Trophoblast cell (in vitro differentiated cells and primary cell): ENCODE results near the gene CACNB2.

Experiments
- DNase-seq, 2 donors: peaks; one replicate each; pipeline ENCODE4 v3.0.0-alpha.2; 2016
- H2AFZ ChIP-seq: 2 replicates; pipeline ENCODE4 v1.6.1; 2013; ENCODE audit warnings: low read length, moderate library complexity, mild to moderate bottlenecking; ENCODE audit not compliant: insufficient read depth, poor library complexity
- H2AK5ac ChIP-seq: 2 replicates; pipeline ENCODE4 v1.6.1; 2013; ENCODE audit warnings: mild to moderate bottlenecking, low read length
- H2BK120ac ChIP-seq: 2 replicates; pipeline ENCODE4 v1.6.1; 2013; ENCODE audit warnings: low read length, mild to moderate bottlenecking, moderate library complexity; ENCODE audit not compliant: insufficient read depth, poor library complexity
- H2BK12ac ChIP-seq: 2 replicates; pipeline ENCODE4 v1.6.1; 2013; ENCODE audit warnings: mild to moderate bottlenecking, low read length, moderate library complexity
- H2BK5ac ChIP-seq: 2 replicates; pipeline ENCODE4 v1.6.1; 2013; ENCODE audit warnings: low read length, low read depth, moderate library complexity, mild to moderate bottlenecking; ENCODE audit not compliant: poor library complexity
- H3K14ac ChIP-seq: 2 replicates; pipeline ENCODE4 v1.6.1; 2013; ENCODE audit warnings: mild to moderate bottlenecking, low read length
- H3K18ac ChIP-seq: 2 replicates; pipeline ENCODE4 v1.6.1; 2013; ENCODE audit warnings: mild to moderate bottlenecking, low read length
- H3K23ac ChIP-seq: 2 replicates; pipeline ENCODE4 v1.6.1; 2013; ENCODE audit warnings: low read length
- H3K27ac ChIP-seq: 2 replicates; pipeline ENCODE4 v1.5.1; 2013; ENCODE audit warnings: low read depth, mild to moderate bottlenecking, inconsistent platforms, low read length, moderate library complexity
- H3K27me3 ChIP-seq: 2 replicates; pipeline ENCODE4 v1.6.1; 2013; ENCODE audit warnings: inconsistent platforms, mild to moderate bottlenecking, low read length, moderate library complexity; ENCODE audit not compliant: insufficient read depth
- H3K36me3 ChIP-seq, 2 experiments: 1 replicate in 1 of 2; 2 replicates in 1 of 2; pipeline ENCODE4 v1.6.1; 2013; ENCODE audit warnings: low read length in 2 of 2, mild to moderate bottlenecking in 2 of 2, moderate library complexity in 1 of 2; ENCODE audit not compliant: insufficient read depth in 2 of 2, control insufficient read depth in 1 of 2
- H3K4ac ChIP-seq: 2 replicates; pipeline ENCODE4 v1.6.1; 2013; ENCODE audit warnings: low read depth, mild to moderate bottlenecking, low read length, moderate library complexity
- H3K4me1 ChIP-seq, 2 experiments: 1 replicate in 1 of 2; 2 replicates in 1 of 2; pipeline ENCODE4 v1.6.1; 2013; ENCODE audit warnings: low read length in 2 of 2, mild to moderate bottlenecking in 2 of 2, moderate library complexity in 1 of 2; ENCODE audit not compliant: insufficient read depth in 2 of 2, control insufficient read depth in 1 of 2
- H3K4me2 ChIP-seq: 2 replicates; pipeline ENCODE4 v1.6.1; 2013; ENCODE audit warnings: inconsistent platforms, mild to moderate bottlenecking, low read length, moderate library complexity
- H3K4me3 ChIP-seq: 2 replicates; pipeline ENCODE4 v1.5.1; 2013; ENCODE audit warnings: mild to moderate bottlenecking, low read depth, low read length, inconsistent platforms
- H3K79me1 ChIP-seq: one replicate; pipeline ENCODE4 v1.6.1; 2013; ENCODE audit warnings: low read length
- H3K79me2 ChIP-seq: 2 replicates; pipeline ENCODE4 v1.6.1; 2013; ENCODE audit warnings: low read length, mild to moderate bottlenecking; ENCODE audit not compliant: control insufficient read depth, insufficient read depth, poor library complexity
- H3K9ac ChIP-seq: 2 replicates; pipeline ENCODE4 v1.6.1; 2013; ENCODE audit warnings: mild to moderate bottlenecking, low read length
- H3K9me3 ChIP-seq: 2 replicates; pipeline ENCODE4 v1.6.1; 2013; ENCODE audit warnings: low read depth, mild to moderate bottlenecking, control low read depth, inconsistent platforms, low read length; ENCODE audit not compliant: insufficient read depth
- H4K12ac ChIP-seq: 2 replicates; pipeline ENCODE4 v1.6.1; 2013; ENCODE audit warnings: low read depth, mild to moderate bottlenecking, low read length, moderate library complexity
- H4K8ac ChIP-seq: 2 replicates; pipeline ENCODE4 v1.6.1; 2013; ENCODE audit warnings: low read depth, mild to moderate bottlenecking, low read length, moderate library complexity
- H4K91ac ChIP-seq: one replicate; pipeline ENCODE4 v1.6.1; 2013; ENCODE audit warnings: low read depth, mild to moderate bottlenecking, low read length, moderate library complexity
- WGBS: extraction: QIAGEN DNeasy Blood & Tissue Kit; methylation state at CpG from one replicate; pipeline ENCODE4 v1.1.7; 2013; ENCODE audit warnings: missing lambda C conversion rate; ENCODE audit not compliant: insufficient read length, insufficient coverage; ENCODE audit errors: extremely low coverage; 5-methylcytosine and 5-hydroxymethylcytosine counted together

The CACNB2 gene

GRCh38 chr10:18369859-18370473 lies 229.7 kb downstream of the CACNB2 start:
- H3K27ac ChIP-seq: no peak overlapping the region
- no peak overlapping the region for H2AK5ac ChIP-seq
- no peak overlapping the region for H3K4me2 ChIP-seq

GRCh38 chr10:18376650-18377049 lies 236.4 kb downstream of the CACNB2 start:
- WGBS: no CpG with 5 or more reads among the region's 5 CpGs
- H3K36me3 ChIP-seq: no peaks in the 10 kb centered on the region

More at GRCh38 chr10:18369859-18370473, 229.7 kb downstream of the CACNB2 start:
- no peak for DNase-seq
- H3K9me3 ChIP-seq: no peaks in the 10 kb centered on the region
- H3K23ac ChIP-seq: no peak overlapping the region
- H3K36me3 ChIP-seq: no peaks in the 10 kb centered on the region
- H3K18ac ChIP-seq: no peak overlapping the region
- no peak overlapping the region for H3K14ac ChIP-seq
- H4K8ac ChIP-seq: no peak overlapping the region
- H4K12ac ChIP-seq: no peak overlapping the region
- no peak overlapping the region for H2BK120ac ChIP-seq
- no peaks in the 10 kb centered on the region for H3K79me1 ChIP-seq
- H3K4me3 ChIP-seq: no peak overlapping the region
- H2BK5ac ChIP-seq: no peak overlapping the region
- H2AFZ ChIP-seq: no peak overlapping the region
- H3K79me2 ChIP-seq: no peaks in the 10 kb centered on the region
- no peak overlapping the region for H4K91ac ChIP-seq
- no peak overlapping the region for H3K4ac ChIP-seq
- H3K9ac ChIP-seq: no peak overlapping the region
- no CpG with 5 or more reads among the region's 4 CpGs for WGBS
- H2BK12ac ChIP-seq: no peak overlapping the region
- H3K4me1 ChIP-seq: no peaks in the 10 kb centered on the region
- no peaks in the 10 kb centered on the region for H3K27me3 ChIP-seq

GRCh38 chr10:18377898-18378297 lies 237.7 kb downstream of the CACNB2 start:
- H3K14ac ChIP-seq: no peak overlapping the region
- no peaks in the 10 kb centered on the region for H3K79me2 ChIP-seq
- H3K36me3 ChIP-seq: no peaks in the 10 kb centered on the region
- no peak overlapping the region for H3K23ac ChIP-seq
- H4K8ac ChIP-seq: no peak overlapping the region
- no peaks in the 10 kb centered on the region for H3K27me3 ChIP-seq
- H3K18ac ChIP-seq: no peak overlapping the region
- H4K91ac ChIP-seq: no peak overlapping the region
- no peak overlapping the region for H3K4ac ChIP-seq
- no peaks in the 10 kb centered on the region for H3K79me1 ChIP-seq
- no peak overlapping the region for H2BK5ac ChIP-seq
- no peak for DNase-seq
- H3K4me3 ChIP-seq: no peak overlapping the region
- no peaks in the 10 kb centered on the region for H3K9me3 ChIP-seq
- no peak overlapping the region for H3K4me2 ChIP-seq
- no peak overlapping the region for H4K12ac ChIP-seq
- no peaks in the 10 kb centered on the region for H3K4me1 ChIP-seq
- H2BK12ac ChIP-seq: no peak overlapping the region
- no CpG with 5 or more reads among the region's 2 CpGs for WGBS
- H2BK120ac ChIP-seq: no peak overlapping the region
- H2AK5ac ChIP-seq: no peak overlapping the region
- H3K27ac ChIP-seq: no peak overlapping the region
- no peak overlapping the region for H3K9ac ChIP-seq
- no peak overlapping the region for H2AFZ ChIP-seq

More at GRCh38 chr10:18376650-18377049, 236.4 kb downstream of the CACNB2 start:
- Histone ChIP-seq H3K4me3 (no peak overlapping the region), H3K4me2 (no peak overlapping the region), H3K9me3 (no peaks in the 10 kb centered on the region), H2BK5ac (no peak overlapping the region), H3K4me1 (no peaks in the 10 kb centered on the region), H2BK12ac (no peak overlapping the region), H4K91ac (no peak overlapping the region), H2AK5ac (no peak overlapping the region), H3K9ac (no peak overlapping the region), H3K27me3 (no peaks in the 10 kb centered on the region), H2AFZ (no peak overlapping the region), H3K79me2 (no peaks in the 10 kb centered on the region), H3K18ac (no peak overlapping the region), H3K4ac (no peak overlapping the region), H4K12ac (no peak overlapping the region), H3K79me1 (no peaks in the 10 kb centered on the region), H3K27ac (no peak overlapping the region), H2BK120ac (no peak overlapping the region), H3K23ac (no peak overlapping the region), H4K8ac (no peak overlapping the region), H3K14ac (no peak overlapping the region)
- DNase-seq: no peak

- H3K9ac ChIP-seq: no peak overlapping the region
- WGBS: no CpG with 5 or more reads among the region's 2 CpGs
- H3K4me2 ChIP-seq: no peak overlapping the region
- H3K14ac ChIP-seq: no peak overlapping the region
- H3K79me2 ChIP-seq: no peaks in the 10 kb centered on the region
- H3K4ac ChIP-seq: no peak overlapping the region
- no peaks in the 10 kb centered on the region for H3K9me3 ChIP-seq
- H3K4me3 ChIP-seq: no peak overlapping the region
- no peak overlapping the region for H4K12ac ChIP-seq
- H3K79me1 ChIP-seq: no peaks in the 10 kb centered on the region
- no peak overlapping the region for H2AFZ ChIP-seq
- no peak overlapping the region for H3K23ac ChIP-seq
- H3K4me1 ChIP-seq: no peaks in the 10 kb centered on the region
- H3K36me3 ChIP-seq: no peaks in the 10 kb centered on the region
- H2BK12ac ChIP-seq: no peak overlapping the region
- H4K91ac ChIP-seq: no peak overlapping the region
- no peak overlapping the region for H4K8ac ChIP-seq
- H3K27me3 ChIP-seq: no peaks in the 10 kb centered on the region
- no peak overlapping the region for H3K27ac ChIP-seq
- no peak overlapping the region for H2BK5ac ChIP-seq
- no peak overlapping the region for H2AK5ac ChIP-seq
- H3K18ac ChIP-seq: no peak overlapping the region
- no peak for DNase-seq
- H2BK120ac ChIP-seq: no peak overlapping the region
These were observed 238.5 kb downstream of the CACNB2 start for GRCh38 chr10:18378766-18379165.
